Activated naive CD8-positive, alpha-beta T cell treated with anti-CD3 and anti-CD28 coated beads, Interleukin-2, amount 50 U/mL, for 24 hours (primary cell): ENCODE data around the gene NQO2.
"Not testable (repeated sequence)": the region's sequence is repeated elsewhere in the genome, so short reads cannot be mapped to it uniquely, and the experiment has no call there.

Source experiments
- ATAC-seq: fragments of 150-1000 bp; cut with Tn5 transposase; one replicate; pipeline ENCODE4 v1.10.0; 2021
- DNase-seq: peaks from one replicate; pipeline ENCODE4 v3.0.0; 2021
- H3K27ac Mint-ChIP-seq: one replicate; pipeline ENCODE4 v1.8.0; 2021; ENCODE audit warnings: mild to moderate bottlenecking, mixed read lengths
- H3K27me3 Mint-ChIP-seq: one replicate; pipeline ENCODE4 v1.8.0; 2021; ENCODE audit warnings: mixed read lengths
- H3K36me3 Mint-ChIP-seq: one replicate; pipeline ENCODE4 v1.8.0; 2021; ENCODE audit warnings: low read depth, mixed read lengths
- H3K4me1 Mint-ChIP-seq: one replicate; pipeline ENCODE4 v1.8.0; 2021; ENCODE audit warnings: mixed read lengths
- H3K4me3 Mint-ChIP-seq: one replicate; pipeline ENCODE4 v1.8.0; 2021; ENCODE audit warnings: mild to moderate bottlenecking, moderate library complexity, mixed read lengths
- H3K9me3 Mint-ChIP-seq: one replicate; pipeline ENCODE4 v1.8.0; 2021; ENCODE audit warnings: mixed read lengths

The NQO2 gene

DNA sequence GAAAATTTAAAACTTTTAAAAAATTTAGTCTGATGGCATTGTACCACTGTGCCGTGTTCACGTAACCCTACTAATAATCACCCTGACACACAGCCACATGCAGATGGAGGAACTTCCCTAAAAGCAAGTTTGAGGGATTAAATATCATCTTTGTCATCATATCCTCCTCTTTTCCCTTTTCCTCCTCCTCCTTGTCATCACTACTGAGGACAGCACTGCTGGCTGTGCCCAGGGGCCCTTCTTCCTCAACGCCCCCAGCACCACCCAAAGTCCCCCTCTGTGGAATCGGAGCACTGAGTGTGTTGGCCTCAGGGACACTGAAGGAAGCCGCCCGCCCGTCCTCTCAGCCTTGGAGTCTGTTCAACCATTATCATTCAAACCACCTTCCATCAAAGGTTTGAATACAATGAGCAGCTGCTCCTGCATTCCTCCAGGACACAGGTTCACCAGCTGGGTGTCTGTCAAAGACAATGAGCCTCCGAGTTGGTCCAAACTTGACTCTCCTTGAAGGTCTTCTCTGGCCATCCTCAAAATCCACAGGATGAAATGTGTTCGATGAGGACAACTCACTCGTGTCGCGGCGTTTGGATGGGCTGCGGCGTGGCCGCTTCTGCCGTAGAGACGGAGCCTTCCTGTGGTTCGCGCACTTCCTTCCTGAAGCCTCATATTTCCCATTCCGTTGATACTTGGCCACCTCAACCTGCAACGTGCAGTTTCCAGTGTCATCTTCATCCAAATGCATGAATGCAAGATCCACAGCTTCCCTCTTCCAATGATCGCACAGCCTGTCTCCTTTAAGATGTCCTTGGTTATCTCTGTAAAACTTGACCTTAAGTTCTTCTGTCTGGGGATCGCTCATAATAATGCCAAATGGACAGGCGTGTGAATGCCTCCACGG is 23.3 kb downstream of the NQO2 start:
- H3K27me3 Mint-ChIP-seq, result no peaks in the 10 kb centered on the region
- H3K27ac Mint-ChIP-seq, result peak overlapping the region; percentile 96
- peak overlapping the region; percentile 86 for H3K4me3 Mint-ChIP-seq
- H3K36me3 Mint-ChIP-seq, result peaks cover 22% of the 10 kb centered on the region
- ATAC-seq (peak; percentile 21), DNase-seq (peak; percentile 59)
- H3K9me3 Mint-ChIP-seq, result no peaks in the 10 kb centered on the region
- H3K4me1 Mint-ChIP-seq, result peaks cover 54% of the 10 kb centered on the region

GRCh38 chr6:3023663-3024483 is 24.2 kb downstream of the NQO2 start:
- peak overlapping the region; percentile 86 for H3K4me3 Mint-ChIP-seq
- peaks cover 21% of the 10 kb centered on the region for H3K36me3 Mint-ChIP-seq
- DNase-seq, result peak; percentile 91
- peak; percentile 93 for ATAC-seq
- H3K9me3 Mint-ChIP-seq, result no peaks in the 10 kb centered on the region
- H3K4me1 Mint-ChIP-seq, result peaks cover 58% of the 10 kb centered on the region
- peak overlapping the region; percentile 96 for H3K27ac Mint-ChIP-seq
- H3K27me3 Mint-ChIP-seq, result no peaks in the 10 kb centered on the region

GRCh38 chr6:3026791-3027626 is 27.3 kb downstream of the NQO2 start:
- Mint-ChIP-seq H3K27me3 (peaks cover 13% of the 10 kb centered on the region), H3K4me3 (peak overlapping the region; percentile 41), H3K36me3 (peaks cover 8% of the 10 kb centered on the region), H3K4me1 (peaks cover 58% of the 10 kb centered on the region), H3K9me3 (no peaks in the 10 kb centered on the region), H3K27ac (peak overlapping the region; percentile 85)
- DNase-seq (peak; percentile 34), ATAC-seq (no peak)

- H3K4me3 Mint-ChIP-seq, H3K36me3 Mint-ChIP-seq, DNase-seq, H3K9me3 Mint-ChIP-seq, ATAC-seq: not testable (repeated sequence)
- H3K4me1 Mint-ChIP-seq, result peaks cover 48% of the 10 kb centered on the region
- H3K27me3 Mint-ChIP-seq, result peaks cover 13% of the 10 kb centered on the region
- H3K27ac Mint-ChIP-seq, result peak overlapping the region; percentile 42
Measured at GRCh38 chr6:3028156-3028555, 28.5 kb downstream of the NQO2 start.

DNA sequence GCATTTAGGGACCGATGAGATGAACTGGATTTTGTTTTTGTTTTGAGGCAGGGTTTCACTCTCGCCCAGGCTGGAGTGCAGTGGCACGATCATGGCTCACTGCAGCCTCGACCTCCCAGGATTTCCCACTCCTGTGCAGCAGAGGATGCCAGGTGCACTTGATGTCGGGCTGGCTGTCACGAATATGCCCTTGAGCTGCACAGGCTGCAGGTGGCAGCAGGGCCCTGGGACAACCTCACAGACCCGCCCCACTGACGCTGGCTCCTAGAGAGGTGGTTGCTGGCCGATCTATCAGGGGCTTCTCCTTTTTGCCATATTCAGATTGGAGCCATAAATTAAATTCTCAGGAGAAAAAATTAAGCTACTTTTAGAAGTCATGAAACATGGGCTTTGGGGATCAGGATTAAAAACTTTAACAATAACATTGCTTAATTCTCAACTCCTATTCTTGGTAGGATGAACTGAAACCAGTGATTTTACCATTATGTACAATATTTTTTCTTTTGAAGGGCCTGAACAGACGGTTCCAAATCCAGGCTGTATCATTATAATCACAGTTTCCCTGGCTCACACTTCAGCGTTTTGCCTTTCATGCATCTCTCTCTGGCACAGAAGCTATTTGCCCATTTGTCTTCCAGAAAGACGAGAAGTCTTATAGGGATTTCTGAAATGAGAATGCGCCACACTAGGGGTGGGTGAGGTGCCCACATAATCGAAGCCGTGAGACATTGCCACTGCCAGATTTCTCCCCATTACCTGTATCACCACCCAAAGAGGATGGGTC is 32.4 kb downstream of the NQO2 start:
- H3K9me3 Mint-ChIP-seq, result no peaks in the 10 kb centered on the region
- H3K4me3 Mint-ChIP-seq, result no peak overlapping the region
- peaks cover 13% of the 10 kb centered on the region for H3K27me3 Mint-ChIP-seq
- DNase-seq (no peak), ATAC-seq (no peak)
- H3K27ac Mint-ChIP-seq, result no peak overlapping the region
- H3K4me1 Mint-ChIP-seq, result peaks cover 9% of the 10 kb centered on the region
- H3K36me3 Mint-ChIP-seq, result no peaks in the 10 kb centered on the region

- no peaks in the 10 kb centered on the region for H3K9me3 Mint-ChIP-seq
- no peaks in the 10 kb centered on the region for H3K36me3 Mint-ChIP-seq
- peaks cover 4% of the 10 kb centered on the region for H3K4me1 Mint-ChIP-seq
- H3K4me3 Mint-ChIP-seq, result no peak overlapping the region
- peaks cover 13% of the 10 kb centered on the region for H3K27me3 Mint-ChIP-seq
- DNase-seq (no peak), ATAC-seq (no peak)
- no peak overlapping the region for H3K27ac Mint-ChIP-seq
Measured at GRCh38 chr6:3032986-3033385, 33.3 kb downstream of the NQO2 start.

GRCh38 chr6:3033652-3034051 is 34.0 kb downstream of the NQO2 start:
- ATAC-seq (no peak), DNase-seq (no peak)
- H3K36me3 Mint-ChIP-seq, result no peaks in the 10 kb centered on the region
- no peaks in the 10 kb centered on the region for H3K9me3 Mint-ChIP-seq
- H3K27me3 Mint-ChIP-seq, result peaks cover 13% of the 10 kb centered on the region
- H3K4me1 Mint-ChIP-seq, result no peaks in the 10 kb centered on the region
- no peak overlapping the region for H3K27ac Mint-ChIP-seq
- no peak overlapping the region for H3K4me3 Mint-ChIP-seq

- DNase-seq (no peak), ATAC-seq (no peak)
- H3K36me3 Mint-ChIP-seq, result no peaks in the 10 kb centered on the region
- no peak overlapping the region for H3K4me3 Mint-ChIP-seq
- H3K4me1 Mint-ChIP-seq, result no peaks in the 10 kb centered on the region
- peaks cover 10% of the 10 kb centered on the region for H3K27me3 Mint-ChIP-seq
- no peak overlapping the region for H3K27ac Mint-ChIP-seq
- no peaks in the 10 kb centered on the region for H3K9me3 Mint-ChIP-seq
Measured at GRCh38 chr6:3035397-3035796, 35.7 kb downstream of the NQO2 start.

GRCh38 chr6:3036861-3037637 is 37.4 kb downstream of the NQO2 start:
- H3K27ac Mint-ChIP-seq, result no peak overlapping the region
- H3K4me1 Mint-ChIP-seq, result no peaks in the 10 kb centered on the region
- ATAC-seq (no peak), DNase-seq (no peak)
- no peaks in the 10 kb centered on the region for H3K27me3 Mint-ChIP-seq
- H3K4me3 Mint-ChIP-seq, result no peak overlapping the region
- H3K9me3 Mint-ChIP-seq, result no peaks in the 10 kb centered on the region
- H3K36me3 Mint-ChIP-seq, result no peaks in the 10 kb centered on the region

DNA sequence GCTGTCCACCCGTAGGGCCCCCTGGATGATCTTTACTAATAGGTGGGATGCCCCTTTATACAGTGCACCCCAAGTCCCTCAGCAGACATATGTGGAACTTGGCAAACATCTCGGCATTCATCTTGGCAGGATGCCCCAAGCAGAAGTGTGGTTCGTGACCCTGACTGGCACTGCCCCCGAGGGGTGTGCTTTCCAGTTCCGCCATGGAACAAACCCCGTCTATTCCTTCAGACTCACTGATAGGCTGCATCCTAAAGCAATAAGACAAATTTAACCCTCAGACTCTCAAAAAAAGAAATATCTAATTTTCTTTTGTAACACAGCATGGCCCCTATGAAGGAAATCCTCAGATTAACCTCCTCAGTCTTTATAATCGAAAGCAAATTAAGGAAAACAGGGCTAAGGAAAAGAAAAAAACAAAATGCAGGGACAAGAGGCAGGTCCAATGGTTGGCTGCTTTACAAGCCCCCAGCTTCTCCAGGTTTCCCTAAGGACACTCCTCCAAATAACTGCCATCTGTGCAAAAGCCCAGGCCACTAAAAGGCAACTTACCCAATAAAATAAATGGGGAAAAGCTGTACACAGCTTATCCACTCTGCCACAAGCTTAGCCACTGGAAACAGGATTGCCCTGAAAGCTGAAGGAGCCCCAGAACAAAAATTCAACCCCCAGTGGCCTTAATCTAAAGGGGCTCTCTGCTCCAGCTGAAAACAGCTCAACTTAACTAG is 38.1 kb downstream of the NQO2 start:
- Mint-ChIP-seq H3K36me3 (no peaks in the 10 kb centered on the region), H3K27ac (no peak overlapping the region), H3K4me1 (no peaks in the 10 kb centered on the region), H3K4me3 (no peak overlapping the region), H3K9me3 (no peaks in the 10 kb centered on the region), H3K27me3 (no peaks in the 10 kb centered on the region)
- no peak for DNase-seq
- no peak for ATAC-seq

- DNase-seq (no peak), ATAC-seq (no peak)
- Mint-ChIP-seq H3K4me1 (no peaks in the 10 kb centered on the region), H3K36me3 (no peaks in the 10 kb centered on the region), H3K9me3 (no peaks in the 10 kb centered on the region), H3K27me3 (no peaks in the 10 kb centered on the region), H3K27ac (no peak overlapping the region), H3K4me3 (no peak overlapping the region)
Measured at GRCh38 chr6:3039384-3039783, 39.7 kb downstream of the NQO2 start.

DNA sequence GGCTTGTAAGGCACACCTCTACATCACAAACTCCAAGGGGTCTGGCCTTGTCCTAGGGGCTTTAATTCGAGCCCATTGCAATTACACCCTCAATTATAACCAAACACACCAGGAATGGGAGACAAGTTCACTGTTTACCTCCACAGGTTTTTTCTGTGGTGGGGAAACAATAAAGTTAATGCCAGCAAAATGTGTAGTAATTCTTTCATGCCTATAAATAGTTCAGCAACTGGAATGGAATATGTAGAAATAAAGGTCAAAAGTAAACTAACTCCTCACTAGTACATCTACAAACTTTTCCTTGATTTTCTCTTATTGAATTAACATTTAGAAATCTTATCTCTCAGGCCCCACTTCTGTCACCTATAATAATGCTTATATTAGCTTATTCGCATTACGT is 41.5 kb downstream of the NQO2 start:
- H3K9me3 Mint-ChIP-seq, result no peaks in the 10 kb centered on the region
- peaks cover 1% of the 10 kb centered on the region for H3K4me1 Mint-ChIP-seq
- no peak overlapping the region for H3K27ac Mint-ChIP-seq
- ATAC-seq, result no peak
- no peak overlapping the region for H3K4me3 Mint-ChIP-seq
- H3K27me3 Mint-ChIP-seq, result no peaks in the 10 kb centered on the region
- no peak for DNase-seq
- no peaks in the 10 kb centered on the region for H3K36me3 Mint-ChIP-seq

DNA sequence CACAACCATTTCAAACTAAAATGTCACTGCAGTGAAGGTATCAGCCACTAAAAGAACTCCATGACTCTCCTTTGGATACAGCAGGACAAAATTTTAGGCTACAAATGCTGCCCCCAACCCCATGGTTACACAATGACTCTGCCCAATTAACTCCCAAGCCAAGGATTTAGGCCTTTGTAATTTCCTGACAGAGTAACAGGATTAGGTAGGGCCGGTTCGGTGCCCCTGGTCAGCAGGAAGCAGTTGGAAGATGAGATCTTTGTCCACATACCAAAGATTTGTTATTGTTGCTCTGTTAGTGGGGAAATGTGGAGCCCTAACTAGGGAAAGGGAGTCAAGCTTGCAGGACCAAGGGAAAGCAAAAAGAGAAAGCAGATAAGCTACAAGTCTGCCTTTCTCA is 41.9 kb downstream of the NQO2 start:
- Mint-ChIP-seq H3K9me3 (no peaks in the 10 kb centered on the region), H3K27ac (no peak overlapping the region), H3K4me3 (no peak overlapping the region), H3K4me1 (peaks cover 3% of the 10 kb centered on the region), H3K27me3 (no peaks in the 10 kb centered on the region), H3K36me3 (no peaks in the 10 kb centered on the region)
- ATAC-seq (no peak), DNase-seq (no peak)
